ENCODE results near the gene OTUD3.

GRCh38 chr1:19882111-19883071, at the start of gene OTUD3:
- TF ChIP-seq, protein P1, sequence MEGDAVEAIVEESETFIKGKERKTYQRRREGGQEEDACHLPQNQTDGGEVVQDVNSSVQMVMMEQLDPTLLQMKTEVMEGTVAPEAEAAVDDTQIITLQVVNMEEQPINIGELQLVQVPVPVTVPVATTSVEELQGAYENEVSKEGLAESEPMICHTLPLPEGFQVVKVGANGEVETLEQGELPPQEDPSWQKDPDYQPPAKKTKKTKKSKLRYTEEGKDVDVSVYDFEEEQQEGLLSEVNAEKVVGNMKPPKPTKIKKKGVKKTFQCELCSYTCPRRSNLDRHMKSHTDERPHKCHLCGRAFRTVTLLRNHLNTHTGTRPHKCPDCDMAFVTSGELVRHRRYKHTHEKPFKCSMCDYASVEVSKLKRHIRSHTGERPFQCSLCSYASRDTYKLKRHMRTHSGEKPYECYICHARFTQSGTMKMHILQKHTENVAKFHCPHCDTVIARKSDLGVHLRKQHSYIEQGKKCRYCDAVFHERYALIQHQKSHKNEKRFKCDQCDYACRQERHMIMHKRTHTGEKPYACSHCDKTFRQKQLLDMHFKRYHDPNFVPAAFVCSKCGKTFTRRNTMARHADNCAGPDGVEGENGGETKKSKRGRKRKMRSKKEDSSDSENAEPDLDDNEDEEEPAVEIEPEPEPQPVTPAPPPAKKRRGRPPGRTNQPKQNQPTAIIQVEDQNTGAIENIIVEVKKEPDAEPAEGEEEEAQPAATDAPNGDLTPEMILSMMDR (IDR thresholded peaks at IDR 0.05), result peak; percentile 89 to 95 (median 94)
- TF ChIP-seq POLR2A (IDR thresholded peaks at IDR 0.05; ENCODE audit: low read depth) (no peak), POLR2AphosphoS5 (IDR thresholded peaks at IDR 0.05) (peak; percentile 93 to 97), EP300 (IDR thresholded peaks at IDR 0.05) (no peak)
